A204.1 (cell line): Measurements from ENCODE around the gene MARK4.
"Not testable (repeated sequence)": the region's sequence is repeated elsewhere in the genome, so short reads cannot be mapped to it uniquely, and the experiment has no call there.

Experiments
- FAIRE-seq: peaks from 2 replicates; lab custom pipeline; 2012; peaks lifted over from hg19 to GRCh38; lab: Jason Lieb, UNC

Gene MARK4

GRCh38 chr19:45306518-45307027 lies 55.5 kb downstream of the MARK4 start:
- no peak for FAIRE-seq

DNA sequence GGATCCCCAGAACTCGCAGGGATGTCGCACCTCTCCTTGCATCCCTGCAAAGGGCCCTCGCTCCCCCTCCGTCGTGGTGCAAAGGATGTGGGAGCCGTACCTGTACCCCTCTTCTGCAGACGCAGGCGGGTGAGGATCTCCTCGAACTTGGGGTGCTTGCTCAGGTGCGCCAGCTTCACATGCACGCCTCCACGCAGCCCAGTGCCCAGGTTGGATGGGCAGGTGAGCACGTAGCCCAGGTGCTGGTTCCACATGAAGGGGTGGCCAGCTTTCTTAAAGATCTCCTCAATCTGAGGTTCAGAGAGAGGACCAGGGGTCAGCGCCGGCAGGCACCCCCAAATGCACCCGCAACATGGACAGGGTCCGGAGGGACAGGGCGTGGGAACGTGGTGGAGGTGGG lies 56.3 kb downstream of the MARK4 start:
- FAIRE-seq, result no peak

DNA sequence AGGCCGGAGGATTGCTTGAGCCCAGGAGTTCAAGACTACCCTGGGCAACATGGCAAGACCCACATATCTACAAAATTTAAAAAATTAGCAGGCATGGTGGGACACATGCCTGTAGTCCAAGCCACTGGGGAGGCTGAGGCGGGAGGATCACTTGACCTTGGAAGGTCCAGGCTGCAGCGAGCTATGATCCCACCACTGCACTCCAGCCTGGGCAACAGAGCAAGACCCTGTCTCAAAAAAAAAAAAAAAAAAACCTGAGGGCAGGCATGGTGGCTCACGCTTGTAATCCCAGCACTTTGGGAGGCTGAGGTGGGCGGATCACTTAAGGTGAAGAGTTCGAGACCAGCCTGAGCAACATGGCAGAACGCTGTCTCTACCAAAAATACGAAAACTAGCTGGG lies 58.3 kb downstream of the MARK4 start:
- not testable (repeated sequence) for FAIRE-seq

GRCh38 chr19:45311621-45312020 lies 60.5 kb downstream of the MARK4 start:
- FAIRE-seq, result no peak

- not testable (repeated sequence) for FAIRE-seq
Observed at GRCh38 chr19:45312285-45312684, 61.2 kb downstream of the MARK4 start.

- FAIRE-seq, result no peak
Observed at GRCh38 chr19:45314708-45315245, 63.7 kb downstream of the MARK4 start.

DNA sequence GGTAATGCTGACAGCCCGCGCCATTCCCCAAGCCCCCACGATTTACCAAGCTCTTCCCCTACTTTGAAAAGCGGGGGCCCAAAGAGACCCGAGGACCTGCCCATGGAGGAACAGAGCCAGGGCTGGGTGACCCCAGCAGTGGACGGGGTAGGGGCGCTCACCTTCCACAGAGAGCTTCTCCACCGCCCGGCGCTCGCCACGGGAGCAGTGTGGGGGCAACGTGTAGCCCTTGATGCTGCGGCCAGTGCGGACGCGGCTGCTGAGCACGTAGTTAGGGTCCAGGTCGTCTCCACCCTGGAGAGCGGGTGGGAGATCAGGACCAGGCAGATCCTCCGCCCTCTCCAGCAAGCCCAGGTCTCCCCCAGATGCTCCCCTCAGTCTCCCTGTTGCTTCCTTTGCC lies 64.2 kb downstream of the MARK4 start:
- FAIRE-seq, result no peak

GRCh38 chr19:45320997-45321775 lies 70.1 kb downstream of the MARK4 start:
- FAIRE-seq, result no peak

DNA sequence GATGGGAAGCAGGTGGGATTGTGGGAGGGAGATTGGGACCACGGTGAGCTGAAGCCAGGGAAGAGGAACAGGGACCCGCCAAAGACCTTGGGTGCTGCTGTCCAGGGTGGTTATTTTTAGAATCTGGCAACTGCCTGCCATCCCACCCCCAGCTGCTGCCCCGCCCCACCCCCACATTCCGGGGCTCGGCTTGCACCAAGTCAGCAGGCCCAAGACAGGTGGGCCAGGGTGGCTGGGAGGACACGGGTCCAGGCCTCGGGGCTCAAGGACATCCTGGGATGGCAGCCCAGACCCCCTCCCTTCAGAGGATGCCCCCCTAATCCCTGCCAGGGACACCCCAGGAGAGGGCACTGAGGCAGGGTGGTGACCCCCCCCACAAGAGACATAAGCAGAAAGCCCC lies 70.8 kb downstream of the MARK4 start:
- no peak for FAIRE-seq

DNA sequence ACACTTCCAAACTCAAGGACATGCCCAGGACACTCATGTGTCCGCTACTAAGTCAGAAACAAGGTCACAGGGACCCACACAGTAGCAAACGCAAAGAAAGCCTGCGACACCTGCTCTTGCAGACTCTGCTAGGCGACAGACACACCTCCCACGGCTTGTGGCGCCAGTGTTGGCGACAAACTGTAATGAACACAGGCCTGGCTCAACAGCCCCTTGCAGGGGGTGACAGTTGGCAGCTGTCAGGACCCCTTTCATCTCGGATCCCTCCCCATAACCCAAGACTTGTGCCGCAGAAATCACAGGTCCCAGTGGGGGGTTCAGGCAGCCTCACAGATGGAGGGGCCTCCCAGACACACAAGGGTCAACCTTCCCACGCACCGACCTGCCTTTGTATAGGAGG lies 71.2 kb downstream of the MARK4 start:
- no peak for FAIRE-seq

GRCh38 chr19:45322744-45323281 lies 71.7 kb downstream of the MARK4 start, which contains the start of gene CKM:
CKM (minus strand) TSS chr19:45322875; CDS start chr19:45319713, 3,162 bp downstream.
- no peak for FAIRE-seq

DNA sequence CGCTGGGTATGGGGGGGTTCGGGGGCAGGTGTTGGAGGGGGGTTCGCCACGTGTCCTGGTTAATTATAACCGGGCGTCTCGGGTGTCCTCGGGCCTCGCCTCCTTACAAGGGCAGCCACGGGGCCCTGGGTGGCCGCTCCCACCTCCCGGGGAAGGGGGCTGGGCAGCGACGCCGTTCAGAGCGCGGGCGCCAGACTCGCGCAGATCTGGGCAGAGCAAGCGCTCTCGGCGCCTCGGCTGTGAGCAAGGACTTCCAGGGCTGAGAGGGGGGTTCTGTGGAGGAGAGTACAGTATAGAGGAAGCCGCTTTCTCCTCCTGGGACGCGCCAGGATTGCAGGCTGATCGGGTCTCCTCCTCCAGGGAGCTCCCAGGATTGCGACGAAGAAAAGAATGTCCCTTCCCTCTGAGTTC lies 72.6 kb downstream of the MARK4 start:
- no peak for FAIRE-seq

DNA sequence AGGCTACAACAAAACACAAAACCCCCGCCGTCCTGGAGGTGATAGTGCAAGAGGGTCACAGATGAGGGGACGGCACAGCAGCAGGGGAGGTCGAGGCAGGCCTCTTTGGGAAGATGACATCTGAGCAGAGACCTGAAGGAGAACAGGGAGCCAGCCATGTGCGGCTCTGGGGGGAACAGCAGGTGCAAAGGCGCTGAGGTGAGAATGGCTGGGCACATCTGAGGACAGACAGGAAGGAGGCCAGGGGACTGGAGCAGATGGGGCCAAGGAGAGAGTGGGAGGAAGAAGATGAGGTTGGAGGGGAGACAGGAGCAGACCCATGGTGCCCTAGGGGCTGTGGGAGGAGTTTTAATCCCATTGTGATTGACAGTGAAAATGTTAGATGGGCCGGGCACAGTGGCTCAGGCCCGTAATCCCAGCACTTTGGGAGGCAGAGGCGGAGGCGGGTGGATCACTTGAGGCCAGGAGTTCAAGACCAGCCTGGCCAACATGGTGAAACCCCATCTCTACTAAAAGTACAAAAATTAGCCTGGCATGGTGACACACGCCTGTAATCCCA lies 73.4 kb downstream of the MARK4 start:
- FAIRE-seq, result no peak

GRCh38 chr19:45327404-45328143 lies 76.5 kb downstream of the MARK4 start:
- FAIRE-seq, result no peak

DNA sequence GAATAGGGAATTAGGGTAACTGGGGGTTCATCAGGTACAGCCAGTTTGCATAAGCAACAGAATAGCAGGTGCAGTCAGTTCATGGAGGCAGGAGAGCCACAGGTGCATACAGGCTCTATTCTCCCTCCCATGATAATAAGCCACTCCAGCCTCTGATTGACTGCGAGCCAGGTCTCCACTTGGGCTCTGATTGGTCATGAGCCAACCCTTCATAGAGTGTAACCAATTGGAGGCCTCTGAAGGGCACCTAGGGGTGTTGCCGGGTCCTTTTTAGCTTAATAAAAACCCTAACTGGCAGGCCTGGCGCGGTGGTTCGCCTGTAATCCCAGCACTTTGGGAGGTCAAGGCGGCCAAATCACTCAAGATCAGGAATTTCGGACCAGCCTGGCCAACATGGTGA lies 80.3 kb downstream of the MARK4 start:
- no peak for FAIRE-seq

DNA sequence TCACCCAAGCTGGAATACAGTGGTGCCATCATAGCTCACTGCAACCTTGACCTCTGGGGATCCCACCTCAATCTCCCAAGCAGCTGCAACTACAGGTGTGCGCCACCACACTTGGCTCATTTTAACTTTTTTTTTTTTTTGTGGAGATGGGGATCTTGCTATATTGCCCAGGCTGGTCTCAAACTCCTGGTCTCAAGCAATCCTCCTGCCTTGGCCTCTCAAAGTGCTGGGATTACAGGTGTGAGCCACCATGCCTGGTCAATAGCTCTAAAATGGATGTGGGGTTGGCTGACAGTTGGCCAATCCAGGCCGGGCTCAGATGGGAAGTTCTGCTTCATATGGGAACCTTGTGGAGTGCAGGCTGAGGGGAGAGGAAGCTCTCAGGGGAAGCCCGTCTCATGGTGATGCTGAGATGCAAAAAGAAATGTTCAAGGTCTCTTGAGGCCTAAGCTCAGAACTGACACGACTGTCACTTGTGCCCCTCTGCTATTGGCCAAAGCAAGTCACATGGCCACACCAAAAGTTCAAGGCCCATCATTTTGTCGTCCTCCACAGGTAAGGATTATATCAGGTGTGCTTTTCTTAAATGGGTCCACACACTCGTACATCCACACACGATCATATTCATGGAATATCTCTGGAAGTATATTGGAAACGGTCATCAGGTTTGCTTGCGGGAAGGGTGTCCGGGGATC lies 82.7 kb downstream of the MARK4 start:
- FAIRE-seq, result no peak

DNA sequence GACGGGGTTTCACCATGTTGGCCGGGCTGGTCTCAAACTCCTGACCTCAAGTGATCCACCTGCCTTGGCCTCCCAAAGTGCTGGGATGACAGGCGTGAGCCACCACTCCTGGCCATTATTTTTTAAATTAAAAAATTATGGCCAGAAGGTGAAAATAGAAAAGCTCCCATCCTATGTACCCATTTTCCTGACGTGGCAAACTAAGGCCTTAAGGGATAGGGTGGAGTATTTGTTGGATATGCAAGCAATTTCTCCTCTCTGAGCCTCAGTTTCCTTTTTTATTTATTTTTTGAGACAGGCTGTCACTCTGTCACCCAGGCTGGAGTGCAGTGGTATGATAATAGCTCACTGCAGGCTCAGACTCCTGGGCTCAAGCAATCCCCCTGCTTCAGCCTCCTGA lies 83.8 kb downstream of the MARK4 start:
- FAIRE-seq, result not testable (repeated sequence)

DNA sequence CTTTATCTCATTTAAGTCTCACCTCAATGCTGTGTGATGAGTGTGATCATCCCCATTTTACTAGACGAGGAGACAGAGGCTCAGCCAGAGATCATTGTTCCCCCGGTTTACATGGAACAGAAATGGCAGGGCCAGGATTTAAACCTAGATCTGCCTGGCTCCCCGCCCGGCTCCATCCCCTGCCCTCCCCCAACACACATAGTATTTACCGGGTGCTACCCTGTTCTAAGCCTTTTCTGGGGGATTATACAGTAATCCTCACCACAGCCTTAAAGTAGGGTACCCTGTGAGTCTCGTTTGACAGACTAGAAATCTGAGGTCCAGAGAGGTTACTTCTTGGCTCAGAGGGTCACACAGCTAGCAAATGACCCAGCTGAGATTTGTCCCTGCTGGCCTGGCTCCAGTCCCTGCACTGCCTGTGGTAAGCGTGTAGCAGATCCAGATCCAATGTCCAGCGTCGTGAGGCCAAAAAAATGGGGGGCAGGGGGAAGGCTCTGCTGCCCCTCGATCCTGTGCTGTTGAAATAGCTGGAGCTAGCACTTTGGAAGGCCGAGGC lies 85.7 kb downstream of the MARK4 start:
- FAIRE-seq, result no peak

DNA sequence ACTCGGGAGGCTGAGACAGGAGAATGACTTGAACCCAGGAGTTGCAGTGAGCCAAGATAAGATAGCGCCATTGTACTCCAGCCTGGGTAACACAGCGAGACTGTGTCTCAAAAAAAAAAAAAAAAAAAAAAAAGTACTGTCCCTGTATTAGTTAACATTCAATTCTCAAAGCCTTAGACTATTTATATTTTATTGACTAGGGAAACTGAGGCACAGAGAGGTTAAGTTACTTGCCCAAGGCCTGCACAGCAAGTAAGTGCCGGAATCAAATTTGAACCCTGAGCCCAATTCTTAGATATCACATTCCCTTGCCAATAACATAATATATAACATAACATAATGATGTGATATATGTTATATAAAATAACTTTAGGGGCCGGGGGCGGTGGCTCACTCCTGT lies 88.6 kb downstream of the MARK4 start:
- FAIRE-seq, result no peak

DNA sequence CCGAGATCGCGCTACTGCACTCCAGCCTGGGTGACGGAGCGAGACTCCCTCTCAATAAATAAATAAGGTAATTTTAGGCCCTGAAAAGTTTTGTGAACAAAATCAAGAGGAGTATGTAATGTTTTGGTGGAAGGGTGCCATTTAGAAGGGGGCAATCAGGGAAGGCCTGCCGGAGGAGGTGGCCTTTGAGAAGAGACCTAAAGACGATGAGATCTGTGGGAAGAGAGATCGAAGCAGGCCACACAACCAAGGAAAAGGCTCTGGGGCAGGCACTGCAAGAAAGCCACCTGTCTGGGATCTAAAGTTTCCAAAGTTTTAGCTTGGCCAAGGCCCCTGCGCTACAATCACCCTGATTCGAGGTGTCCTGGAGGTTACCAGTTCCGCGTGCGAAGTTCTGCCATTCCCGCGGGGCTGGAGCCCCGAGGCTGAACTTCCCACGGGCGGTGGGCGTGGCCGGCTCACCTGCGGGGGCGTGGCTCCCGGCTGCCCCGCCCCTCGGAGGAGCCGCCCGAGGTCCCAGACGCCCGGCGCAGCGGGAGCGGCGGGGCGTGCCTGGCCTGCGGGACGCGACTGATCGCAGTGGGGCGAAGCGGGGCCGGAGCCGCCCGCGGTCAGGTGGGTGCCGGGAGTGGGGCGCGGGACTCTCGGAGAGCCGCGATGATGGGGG lies 89.3 kb downstream of the MARK4 start, which contains the start of gene KLC3:
TSS of gene KLC3 (plus strand) at position 519 of the 667 bp plus-strand sequence. CDS start 4,792 bp downstream, outside the sequence.
- FAIRE-seq, result no peak

- no peak for FAIRE-seq
Observed at GRCh38 chr19:45340899-45341453, 89.9 kb downstream of the MARK4 start.
